Measurements from ENCODE around the gene RASEF.

- no peak for TF ChIP-seq RAD21 (IDR thresholded peaks at IDR 0.05; ENCODE audit: low read length)
- no peak for TF ChIP-seq CTCF (conservative IDR thresholded peaks at IDR 0.05; ENCODE audit: low read depth, low read length)
- no peak for TF ChIP-seq NFE2L2 (IDR thresholded peaks at IDR 0.05; ENCODE audit: low read depth, low read length)
- no peak for TF ChIP-seq MXI1 (IDR thresholded peaks at IDR 0.05; ENCODE audit: borderline replicate concordance, low read depth, low read length)
Measured at GRCh38 chr9:83060556-83060955, 2.4 kb downstream of the RASEF start.
